Smooth muscle cell (in vitro differentiated cells): ENCODE results near the gene PHF13. TPM values are rescaled to one million over a fixed set of nuclear protein-coding genes. Genes with fewer than 3 reads are reported as not detected.

Source experiments
- polyA plus RNA-seq: library from polyadenylated mRNA; unstranded; fragments of >200 nt; fragmentation: Nextera tagmentation; extraction: Ambion mirVana; gene quantifications from 2 replicates; pipeline ENCODE4 v1.2.1, GENCODE V29; 2016
- total RNA-seq: library from RNA; depleted of rRNA; stranded (reverse); fragments of >200 nt; gene quantifications from 2 replicates; pipeline ENCODE4 v1.2.3, GENCODE V29; 2014

Gene PHF13
- total and polyA plus RNA-seq, 2 experiments from 2014 or later, result 10.2 to 12.3 TPM

Other genes with a start within 250 kb of the PHF13 start
- 16.4 and 19.5 TPM in 2 replicates for gene ACOT7, start 220.0 kb upstream of the PHF13 start, total RNA-seq
- gene ACOT7, start 220.0 kb upstream of the PHF13 start, polyA plus RNA-seq, result 53.6 and 53.8 TPM in 2 replicates
- 4.6 and 5.6 TPM in 2 replicates for gene HES2, start 193.8 kb upstream of the PHF13 start, total RNA-seq
- gene HES2, start 193.8 kb upstream of the PHF13 start, polyA plus RNA-seq, result 1.7 and 11.1 TPM in 2 replicates
- not detected in 2 replicates for gene ESPN, start 189.0 kb upstream of the PHF13 start, total RNA-seq
- gene ESPN, start 189.0 kb upstream of the PHF13 start, polyA plus RNA-seq, result 1.1 and 2.6 TPM in 2 replicates
- 9.6 and 19.8 TPM in 2 replicates for gene TNFRSF25, start 147.6 kb upstream of the PHF13 start, total RNA-seq
- gene TNFRSF25, start 147.6 kb upstream of the PHF13 start, polyA plus RNA-seq, result 10.1 and 17.7 TPM in 2 replicates
- gene PLEKHG5, start 122.1 kb upstream of the PHF13 start, total RNA-seq, result 14.5 and 16.1 TPM in 2 replicates
- 10.6 and 17.8 TPM in 2 replicates for gene PLEKHG5, start 122.1 kb upstream of the PHF13 start, polyA plus RNA-seq
- gene NOL9, start 59.2 kb upstream of the PHF13 start, total RNA-seq, result 12.0 and 16.8 TPM in 2 replicates
- gene NOL9, start 59.2 kb upstream of the PHF13 start, polyA plus RNA-seq, result 8.1 and 11.5 TPM in 2 replicates
- gene TAS1R1, start 58.4 kb upstream of the PHF13 start, total RNA-seq, result not detected in 2 replicates
- gene TAS1R1, start 58.4 kb upstream of the PHF13 start, polyA plus RNA-seq, result 0.27 TPM in 1 of 2 replicates, not detected in the other
- 9.7 and 26.4 TPM in 2 replicates for gene ZBTB48, start 33.7 kb upstream of the PHF13 start, total RNA-seq
- 16.3 and 20.5 TPM in 2 replicates for gene ZBTB48, start 33.7 kb upstream of the PHF13 start, polyA plus RNA-seq
- gene KLHL21, start 10.9 kb upstream of the PHF13 start, total RNA-seq, result 12.0 and 13.2 TPM in 2 replicates
- gene KLHL21, start 10.9 kb upstream of the PHF13 start, polyA plus RNA-seq, result 12.6 and 16.2 TPM in 2 replicates
- gene THAP3, start 11.1 kb downstream of the PHF13 start, total RNA-seq, result 10.5 and 14.2 TPM in 2 replicates
- 29.3 and 34.8 TPM in 2 replicates for gene THAP3, start 11.1 kb downstream of the PHF13 start, polyA plus RNA-seq
- gene DNAJC11, start 88.1 kb downstream of the PHF13 start, total RNA-seq, result 25.5 and 34.2 TPM in 2 replicates
- 35.7 and 41.8 TPM in 2 replicates for gene DNAJC11, start 88.1 kb downstream of the PHF13 start, polyA plus RNA-seq
- gene CAMTA1, start 171.7 kb downstream of the PHF13 start, total RNA-seq, result 127 and 145 TPM in 2 replicates
- 139 and 156 TPM in 2 replicates for gene CAMTA1, start 171.7 kb downstream of the PHF13 start, polyA plus RNA-seq